ENCODE results near the gene CEP57L1.
A peak's percentile ranks its signal among the peaks of the same experiment; 100 is the strongest.

The CEP57L1 gene

GRCh38 chr6:109095036-109095834 lies at the start of gene CEP57L1:
Gene CEP57L1 (plus strand): TSS chr6:109095507. CDS start chr6:109145222, 49,715 bp downstream.
- peak; percentile 100 for DNase-seq

- no peak for DNase-seq
These were observed 47.1 kb upstream of the CEP57L1 start for GRCh38 chr6:109048176-109048575.

GRCh38 chr6:109048670-109049415 lies 46.5 kb upstream of the CEP57L1 start:
- no peak for DNase-seq

GRCh38 chr6:109050012-109050411 lies 45.3 kb upstream of the CEP57L1 start:
- DNase-seq = no peak

GRCh38 chr6:109050447-109051102 lies 44.7 kb upstream of the CEP57L1 start:
- no peak for DNase-seq

GRCh38 chr6:109051301-109052017 lies 43.8 kb upstream of the CEP57L1 start:
- no peak for DNase-seq

- no peak for DNase-seq
These were observed 43.2 kb upstream of the CEP57L1 start for GRCh38 chr6:109052018-109052651.

GRCh38 chr6:109052852-109053251 lies 42.5 kb upstream of the CEP57L1 start:
- DNase-seq = no peak

- no peak for DNase-seq
These were observed 42.0 kb upstream of the CEP57L1 start for GRCh38 chr6:109053336-109053735.

GRCh38 chr6:109055771-109056235 lies 39.5 kb upstream of the CEP57L1 start:
- no peak for DNase-seq

- no peak for DNase-seq
These were observed 38.6 kb upstream of the CEP57L1 start for GRCh38 chr6:109056661-109057060.

- DNase-seq = no peak
These were observed 36.7 kb upstream of the CEP57L1 start for GRCh38 chr6:109058620-109059019.

GRCh38 chr6:109059153-109059552 lies 36.2 kb upstream of the CEP57L1 start:
- DNase-seq = no peak

GRCh38 chr6:109059571-109060021 lies 35.7 kb upstream of the CEP57L1 start:
- no peak for DNase-seq

GRCh38 chr6:109060571-109060970 lies 34.7 kb upstream of the CEP57L1 start:
- DNase-seq = no peak

- DNase-seq = no peak
These were observed 33.1 kb upstream of the CEP57L1 start for GRCh38 chr6:109062216-109062615.

- DNase-seq = no peak
These were observed 32.4 kb upstream of the CEP57L1 start for GRCh38 chr6:109062767-109063352.

GRCh38 chr6:109069746-109070145 lies 25.6 kb upstream of the CEP57L1 start:
- DNase-seq = no peak

GRCh38 chr6:109071125-109071917 lies 24.0 kb upstream of the CEP57L1 start:
- no peak for DNase-seq

- no peak for DNase-seq
These were observed 21.8 kb upstream of the CEP57L1 start for GRCh38 chr6:109073344-109074132.
